Stimulated activated naive CD8-positive, alpha-beta T cell treated with anti-CD3 and anti-CD28 coated beads, Interleukin-15, amount 100 ng/mL, for 72 hours (primary cell): ENCODE results near the gene PTPRU.

Source experiments
- ATAC-seq: fragments of 150-1000 bp; cut with Tn5 transposase; 2 replicates; pipeline ENCODE4 v1.10.0; 2021; ENCODE audit warnings: mild to moderate bottlenecking, moderate library complexity
- DNase-seq, 2 donors: peaks; one replicate each; pipeline ENCODE4 v3.0.0; 2021 to 2022
- H3K27ac Mint-ChIP-seq, 2 donors: one replicate each; pipeline ENCODE4 v1.8.0; 2022; ENCODE audit warnings: mild to moderate bottlenecking in 2 of 2, mixed read lengths in 2 of 2, moderate library complexity in 2 of 2
- H3K27me3 Mint-ChIP-seq: one replicate; pipeline ENCODE4 v1.8.0; 2022; ENCODE audit warnings: mixed read lengths
- H3K4me1 Mint-ChIP-seq: one replicate; pipeline ENCODE4 v1.8.0; 2022; ENCODE audit warnings: mild to moderate bottlenecking, mixed read lengths
- H3K4me3 Mint-ChIP-seq, 2 donors: one replicate each; pipeline ENCODE4 v1.8.0; 2022; ENCODE audit warnings: mild to moderate bottlenecking in 2 of 2, mixed read lengths in 2 of 2, moderate library complexity in 1 of 2
- H3K9me3 Mint-ChIP-seq, 2 donors: one replicate each; pipeline ENCODE4 v1.8.0; 2022; ENCODE audit warnings: mixed read lengths in 2 of 2

The PTPRU gene

DNA sequence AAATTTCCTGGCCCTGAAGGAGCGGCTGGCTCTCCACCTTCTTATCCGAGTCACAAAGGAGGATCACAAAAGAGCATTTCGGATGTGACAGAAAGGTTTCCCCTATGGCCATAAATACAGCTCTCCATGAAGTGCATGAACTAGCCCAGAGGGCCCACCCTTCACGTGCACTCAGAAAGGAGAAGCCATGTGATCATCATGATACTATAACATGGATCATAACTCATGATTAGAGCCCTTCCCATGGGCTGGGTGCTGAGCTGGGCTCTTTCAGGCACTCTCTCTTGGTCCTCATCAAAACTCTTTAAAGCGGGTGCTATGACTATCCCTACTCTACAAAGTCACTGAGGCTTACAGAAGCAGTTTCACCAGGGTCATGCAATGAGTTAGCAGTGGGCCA is 135.0 kb downstream of the PTPRU start:
- no peak for DNase-seq
- H3K9me3 Mint-ChIP-seq: no peaks in the 10 kb centered on the region
- H3K27me3 Mint-ChIP-seq: peaks cover 64% of the 10 kb centered on the region
- no peak overlapping the region for H3K27ac Mint-ChIP-seq
- H3K4me3 Mint-ChIP-seq: no peak overlapping the region
- no peak for ATAC-seq
- H3K4me1 Mint-ChIP-seq: no peaks in the 10 kb centered on the region

DNA sequence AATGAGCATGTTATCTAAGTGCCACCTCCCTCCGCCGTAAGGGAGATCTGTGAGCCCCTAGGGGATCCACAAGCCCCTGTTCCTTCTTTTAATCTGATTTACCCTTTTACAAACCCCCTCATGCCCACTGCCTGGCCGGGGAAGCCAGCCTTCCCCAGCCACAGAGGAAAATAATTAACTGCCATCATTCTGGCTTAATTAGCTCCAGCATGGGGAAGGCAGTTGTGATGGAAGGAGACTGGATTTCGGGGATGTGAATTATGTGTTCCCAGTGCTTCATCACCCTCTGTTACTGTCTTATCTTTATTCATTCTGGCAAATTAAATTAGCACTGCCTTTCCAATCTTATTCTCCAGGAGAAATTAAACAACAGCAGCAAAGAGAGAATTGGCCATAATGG is 135.8 kb downstream of the PTPRU start:
- ATAC-seq: no peak
- no peaks in the 10 kb centered on the region for H3K4me1 Mint-ChIP-seq
- no peak for DNase-seq
- H3K9me3 Mint-ChIP-seq: no peaks in the 10 kb centered on the region
- peaks cover 71% of the 10 kb centered on the region for H3K27me3 Mint-ChIP-seq
- H3K4me3 Mint-ChIP-seq: no peak overlapping the region
- no peak overlapping the region for H3K27ac Mint-ChIP-seq
